H1 (cell line): Measurements from ENCODE around the gene PRICKLE2. TPM values are rescaled to one million over a fixed set of nuclear protein-coding genes. Genes with fewer than 3 reads are reported as not detected.

Source experiments
- CTCF ChIA-PET: fragments of 300-600 bp; sonication (Branson Sonifier 250); formaldehyde crosslinking; loops from one replicate; lab custom pipeline; 2021; ENCODE audit not compliant: partially characterized antibody; lab: Charles Lee
- POLR2A ChIA-PET: fragments of 300-600 bp; sonication (Branson Sonifier 250); formaldehyde crosslinking; loops from one replicate; lab custom pipeline; 2021; ENCODE audit warnings: inconsistent platforms; ENCODE audit not compliant: partially characterized antibody; lab: Charles Lee
- DNase-seq, 2 experiments: peaks; one replicate each; pipeline versions ENCODE4 v3.0.0 to v3.0.0-alpha.2; 2010 to 2022; ENCODE audit warnings: low spot score in 2 of 2, low read depth in 1 of 2, mixed read lengths in 1 of 2
- FAIRE-seq: peaks from 2 replicates; lab custom pipeline; 2011; peaks lifted over from hg19 to GRCh38; lab: Jason Lieb, UNC
- H2AFZ ChIP-seq: 2 replicates; pipeline ENCODE4 v1.8.1; 2012; ENCODE audit warnings: low read length, inconsistent platforms
- H2AK5ac ChIP-seq: 2 replicates; pipeline ENCODE4 v1.6.1; 2013; ENCODE audit warnings: low read depth, low read length
- H2BK120ac ChIP-seq: replicated peaks from 2 replicates; pipeline ENCODE3; 2013; ENCODE audit warnings: low read depth, low read length, inconsistent platforms
- H2BK12ac ChIP-seq: 2 replicates; pipeline ENCODE4 v1.6.1; 2013; ENCODE audit warnings: low read depth, low read length
- H2BK15ac ChIP-seq: 2 replicates; pipeline ENCODE4 v1.6.1; 2013; ENCODE audit warnings: low read length
- H2BK20ac ChIP-seq: 2 replicates; pipeline ENCODE4 v1.6.1; 2013; ENCODE audit warnings: low read length
- H2BK5ac ChIP-seq: 2 replicates; pipeline ENCODE4 v1.6.1; 2013; ENCODE audit warnings: low read depth, low read length
- H3K14ac ChIP-seq: 2 replicates; pipeline ENCODE4 v1.6.1; 2013; ENCODE audit warnings: inconsistent platforms; ENCODE audit not compliant: insufficient read length
- H3K18ac ChIP-seq: 2 replicates; pipeline ENCODE4 v1.6.1; 2013; ENCODE audit warnings: low read length; ENCODE audit errors: extremely low read depth
- H3K23ac ChIP-seq: 2 replicates; pipeline ENCODE4 v1.6.1; 2013; ENCODE audit warnings: inconsistent platforms; ENCODE audit not compliant: insufficient read length
- H3K23me2 ChIP-seq: 2 replicates; pipeline ENCODE4 v1.6.1; 2013; ENCODE audit warnings: low read depth, low read length
- H3K27ac ChIP-seq: 2 replicates; pipeline ENCODE4 v1.6.1; 2011; ENCODE audit warnings: low read depth, low read length, inconsistent platforms
- H3K27me3 ChIP-seq, 4 experiments: replicated peaks in 1 of 4; 1 replicate in 1 of 4; 2 replicates in 3 of 4; pipeline versions ENCODE4 v1.6.1 to v1.8.1; 2011 to 2013; ENCODE audit warnings: low read length in 3 of 4, mild to moderate bottlenecking in 3 of 4, inconsistent platforms in 2 of 4, mixed read lengths in 2 of 4, moderate library complexity in 1 of 4; ENCODE audit not compliant: control insufficient read depth in 3 of 4, insufficient read depth in 3 of 4; ENCODE audit errors: extremely low read depth in 1 of 4
- H3K36me3 ChIP-seq, 4 experiments: 2 replicates each; pipeline versions ENCODE4 v1.6.1 to v1.8.1; 2011 to 2013; ENCODE audit warnings: mild to moderate bottlenecking in 4 of 4, low read length in 3 of 4, moderate library complexity in 2 of 4, control low read depth in 1 of 4, inconsistent platforms in 1 of 4; ENCODE audit not compliant: insufficient read depth in 4 of 4, control insufficient read depth in 2 of 4
- H3K4ac ChIP-seq: replicated peaks from 2 replicates; pipeline ENCODE3; 2013; ENCODE audit warnings: low read length, low read depth, mixed read lengths, inconsistent platforms; ENCODE audit not compliant: insufficient read length
- H3K4me1 ChIP-seq, 4 experiments: replicated peaks in 1 of 4; 1 replicate in 1 of 4; 2 replicates in 3 of 4; pipeline versions ENCODE4 v1.6.1 to v1.8.1; 2011 to 2013; ENCODE audit warnings: low read length in 3 of 4, inconsistent platforms in 2 of 4, mixed read lengths in 1 of 4; ENCODE audit not compliant: insufficient read depth in 4 of 4, control insufficient read depth in 3 of 4
- H3K4me2 ChIP-seq, 2 experiments: 2 replicates each; pipeline versions ENCODE4 v1.6.1 to v1.8.1; 2011 to 2013; ENCODE audit warnings: low read depth in 2 of 2, low read length in 2 of 2, control low read depth in 1 of 2, inconsistent platforms in 1 of 2, mild to moderate bottlenecking in 1 of 2; ENCODE audit not compliant: insufficient read depth in 1 of 2
- H3K4me3 ChIP-seq, 4 experiments: fragments of 200-600, 300-600 bp in 1 of 4; sonication (generic), shearing (Covaris generic), sonication (Bioruptor Twin) in 1 of 4; 2 replicates each; pipeline versions ENCODE4 v1.5.1 to v1.8.1; 2011 to 2016; ENCODE audit warnings: low read length in 4 of 4, low read depth in 3 of 4, control low read depth in 2 of 4, inconsistent platforms in 2 of 4, mild to moderate bottlenecking in 2 of 4, mixed read lengths in 1 of 4, moderate library complexity in 1 of 4; ENCODE audit not compliant: insufficient read depth in 2 of 4; ENCODE audit errors: extremely low read depth in 1 of 4
- H3K56ac ChIP-seq: replicated peaks from 2 replicates; pipeline ENCODE3; 2013; ENCODE audit warnings: low read depth, mild to moderate bottlenecking, mixed read lengths, low read length, inconsistent platforms; ENCODE audit not compliant: insufficient read length
- H3K79me1 ChIP-seq: 2 replicates; pipeline ENCODE4 v1.6.1; 2013; ENCODE audit warnings: low read depth, low read length, control low read depth
- H3K79me2 ChIP-seq, 2 experiments: 2 replicates each; pipeline versions ENCODE4 v1.6.1 to v1.8.1; 2012 to 2013; ENCODE audit warnings: low read length in 2 of 2, mild to moderate bottlenecking in 2 of 2, inconsistent platforms in 1 of 2; ENCODE audit not compliant: insufficient read depth in 2 of 2, control insufficient read depth in 1 of 2
- H3K9ac ChIP-seq, 4 experiments: replicated peaks in 1 of 4; 1 replicate in 1 of 4; 2 replicates in 3 of 4; pipeline versions ENCODE4 v1.6.1 to v1.8.1; 2011 to 2013; ENCODE audit warnings: low read depth in 3 of 4, low read length in 3 of 4, control low read depth in 2 of 4, mild to moderate bottlenecking in 2 of 4, moderate library complexity in 2 of 4, inconsistent platforms in 1 of 4; ENCODE audit errors: extremely low read depth in 1 of 4
- H3K9me3 ChIP-seq, 2 experiments: 2 replicates each; pipeline versions ENCODE4 v1.6.1 to v1.8.1; 2012 to 2013; ENCODE audit warnings: mild to moderate bottlenecking in 2 of 2, moderate library complexity in 2 of 2, control low read depth in 1 of 2, inconsistent platforms in 1 of 2, low read depth in 1 of 2, low read length in 1 of 2, mixed read lengths in 1 of 2; ENCODE audit not compliant: insufficient read depth in 2 of 2
- H4K20me1 ChIP-seq, 2 experiments: replicated peaks in 1 of 2; 2 replicates each; pipeline versions ENCODE3 to v1.8.1; 2011 to 2013; ENCODE audit warnings: inconsistent platforms in 2 of 2, low read length in 2 of 2, mild to moderate bottlenecking in 1 of 2; ENCODE audit not compliant: insufficient read depth in 2 of 2, control insufficient read depth in 1 of 2
- H4K5ac ChIP-seq: 2 replicates; pipeline ENCODE4 v1.6.1; 2013; ENCODE audit warnings: low read length, low read depth, mixed read lengths, inconsistent platforms; ENCODE audit not compliant: insufficient read length
- H4K8ac ChIP-seq: 2 replicates; pipeline ENCODE4 v1.8.0; 2013; ENCODE audit warnings: mild to moderate bottlenecking, moderate library complexity, low read length, inconsistent platforms; ENCODE audit not compliant: insufficient read depth; ENCODE audit errors: extremely low read depth
- H4K91ac ChIP-seq: replicated peaks from 2 replicates; pipeline ENCODE3; 2013; ENCODE audit warnings: low read length, mixed read lengths, inconsistent platforms; ENCODE audit not compliant: insufficient read length
- ASH2L ChIP-seq: fragments of 200-600, 300-600 bp; sonication (generic); IDR thresholded peaks from one replicate; pipeline ENCODE4 v1.7.1; 2017; ENCODE audit warnings: low read length
- BACH1 ChIP-seq: IDR thresholded peaks from 2 replicates; pipeline ENCODE4 v1.6.1; 2012; ENCODE audit warnings: low read length, improper control_type of control experiment
- BRCA1 ChIP-seq: IDR thresholded peaks from 2 replicates; pipeline ENCODE4 v1.6.1; 2012; ENCODE audit warnings: low read depth, low read length, improper control_type of control experiment
- CEBPB ChIP-seq: IDR thresholded peaks from 2 replicates; pipeline ENCODE4 v1.6.1; 2012; ENCODE audit warnings: low read depth, low read length
- CREB1 ChIP-seq: IDR thresholded peaks from 2 replicates; pipeline ENCODE4 v1.6.1; 2012; ENCODE audit warnings: inconsistent platforms
- EGR1 ChIP-seq: IDR thresholded peaks from 2 replicates; pipeline ENCODE4 v1.6.1; 2011; ENCODE audit warnings: low read depth, low read length, borderline replicate concordance
- JUN ChIP-seq: IDR thresholded peaks from 2 replicates; pipeline ENCODE4 v1.6.1; 2011; ENCODE audit warnings: low read depth, mild to moderate bottlenecking, improper control_type of control experiment, low read length
- JUND ChIP-seq: IDR thresholded peaks from 2 replicates; pipeline ENCODE4 v1.6.1; 2011; ENCODE audit warnings: mild to moderate bottlenecking, improper control_type of control experiment, low read length
- KDM5A ChIP-seq: fragments of 200-600 bp; IDR thresholded peaks from 2 replicates; pipeline ENCODE4 v1.7.1; 2012; ENCODE audit warnings: mild to moderate bottlenecking, low read length, inconsistent platforms, mixed read lengths
- RNF2 ChIP-seq: fragments of 200-900, 300-1000 bp; sonication (generic); IDR thresholded peaks from 2 replicates; pipeline ENCODE4 v1.7.1; 2016; ENCODE audit warnings: borderline replicate concordance, low read depth, mild to moderate bottlenecking, antibody characterized with exemption, low read length; ENCODE audit not compliant: poor library complexity, severe bottlenecking; ENCODE audit errors: missing control alignments
- RXRA ChIP-seq: IDR thresholded peaks from 2 replicates; pipeline ENCODE4 v1.6.1; 2011; ENCODE audit warnings: low read depth, mild to moderate bottlenecking, low read length, moderate library complexity; ENCODE audit not compliant: insufficient read depth
- SP1 ChIP-seq: IDR thresholded peaks from 2 replicates; pipeline ENCODE4 v1.6.1; 2011; ENCODE audit warnings: low read depth, low read length
- SRF ChIP-seq: IDR thresholded peaks from 2 replicates; pipeline ENCODE4 v1.6.1; 2011; ENCODE audit warnings: mild to moderate bottlenecking, low read depth, low read length, moderate library complexity
- TBP ChIP-seq: IDR thresholded peaks from 2 replicates; pipeline ENCODE4 v1.6.1; 2011; ENCODE audit warnings: low read depth, low read length, improper control_type of control experiment
- ZNF274 ChIP-seq: IDR thresholded peaks from 2 replicates; pipeline ENCODE4 v1.7.0; 2012; ENCODE audit warnings: low read length, borderline replicate concordance; ENCODE audit errors: extremely low read depth
- WGBS, 2 experiments: shearing (Covaris generic) in 1 of 2; methylation state at CpG; one replicate each; pipeline versions ENCODE4 v1.1.6 to v1.1.7; 2013 to 2015; ENCODE audit warnings: low lambda C conversion rate in 2 of 2, mixed read lengths in 2 of 2, inconsistent platforms in 1 of 2, low coverage in 1 of 2, missing lambda C conversion rate in 1 of 2; ENCODE audit not compliant: insufficient replicate concordance in 2 of 2, insufficient coverage in 1 of 2, insufficient read length in 1 of 2; ENCODE audit errors: extremely low coverage in 1 of 2, missing lambda C conversion rate in 1 of 2; 5-methylcytosine and 5-hydroxymethylcytosine counted together
- polyA plus RNA-seq, 7 experiments: library from polyadenylated mRNA; depleted of rRNA in 3 of 7; stranded (reverse) in 5 of 7; unstranded in 2 of 7; fragments of >200 nt in 5 of 7; fragments of 200-250 nt in 2 of 7; gene quantifications; 1 replicate in 5 of 7; 2 replicates in 1 of 7; 4 replicates in 1 of 7; pipeline versions ENCODE4 v1.2.1 to v1.2.3, GENCODE V29; 2011 to 2013; ENCODE audit warnings: missing spikeins in 2 of 7, mixed read lengths in 2 of 7
- total RNA-seq: library from RNA; stranded (reverse); fragmentation: NEBNext Ultra II Directional; extraction: Animal tissue kit (Norgen Biotek cat#: 25700); gene quantifications from 2 replicates; pipeline ENCODE4 v1.2.1, GENCODE V29; 2021

The PRICKLE2 gene
- total and polyA plus RNA-seq, 2 of the 8 experiments (the other 6 are each of a cell fraction or from before 2014, with no cell fraction given): 2.9 to 8.0 TPM

DNA sequence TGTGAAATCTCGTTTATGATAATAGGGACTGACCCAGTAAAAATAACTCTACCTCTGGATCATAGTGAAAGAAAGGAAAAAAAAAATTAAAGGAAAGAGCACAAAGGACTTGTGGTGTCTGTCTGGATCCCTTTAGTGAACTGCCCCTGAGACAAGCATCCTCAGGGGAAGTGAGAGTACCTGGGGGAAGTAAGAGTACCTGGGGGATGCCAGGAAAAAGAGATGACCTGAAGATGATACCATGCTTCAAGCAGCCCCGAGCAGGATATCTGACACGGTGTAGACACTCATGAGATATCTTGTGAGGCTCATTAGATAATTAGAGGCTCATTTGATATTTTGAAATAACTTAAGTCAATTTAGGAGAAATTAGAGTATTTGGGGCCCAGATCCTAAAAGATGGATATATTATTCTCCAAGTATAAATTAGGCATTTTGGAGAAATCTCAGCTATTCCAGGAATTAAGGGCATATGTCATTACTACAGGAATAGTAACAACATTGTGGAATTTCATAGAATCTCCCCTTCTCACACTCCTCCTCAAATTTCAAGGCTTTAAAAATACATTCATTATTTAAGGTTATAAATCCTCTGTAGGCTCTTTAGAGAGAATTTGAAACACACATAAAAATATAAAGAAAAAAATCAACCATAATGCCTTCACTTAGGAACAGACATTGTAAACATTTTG, 165.6 kb downstream of the PRICKLE2 start:
- Histone ChIP-seq H2BK120ac (no peak overlapping the region), H3K56ac (no peak overlapping the region), H3K27ac (no peak overlapping the region), H2BK20ac (no peak overlapping the region), H3K36me3 (no peaks in the 10 kb centered on the region), H2AK5ac (no peak overlapping the region), H4K91ac (no peak overlapping the region), H3K23ac (no peak overlapping the region), H3K4ac (no peak overlapping the region), H3K79me2 (no peaks in the 10 kb centered on the region), H3K14ac (no peak overlapping the region), H3K4me1 (peaks cover 0 to 7% (median 6%) of the 10 kb centered on the region in 4 experiments; a peak in 6 of 7 replicates), H2BK12ac (no peak overlapping the region), H3K9me3 (no peaks in the 10 kb centered on the region), H3K27me3 (no peaks in the 10 kb centered on the region; a peak in 4 of 7 replicates), H4K20me1 (no peaks in the 10 kb centered on the region), H2AFZ (no peak overlapping the region), H3K4me2 (no peak overlapping the region), H2BK5ac (no peak overlapping the region), H3K23me2 (no peaks in the 10 kb centered on the region; the same call in 1 of the 2 replicates), H3K9ac (no peak overlapping the region), H4K5ac (no peak overlapping the region), H3K79me1 (no peaks in the 10 kb centered on the region), H4K8ac (no peak overlapping the region), H3K4me3 (no peak overlapping the region), H3K18ac (no peak overlapping the region), H2BK15ac (no peak overlapping the region)
- no peak for DNase-seq
- ChIA-PET POLR2A (no interaction called here), CTCF (no interaction called here)
- WGBS, 2 experiments: 87% methylated on average over 3 of the region's 3 CpGs; no CpG with 5 or more reads in 1 of the 2 experiments
- FAIRE-seq: no peak
- no peak for TF ChIP-seq EGR1
- TF ChIP-seq RNF2: no peak
- TF ChIP-seq SP1: no peak
- no peak for TF ChIP-seq TBP
- TF ChIP-seq JUN: no peak
- TF ChIP-seq SRF: no peak
- TF ChIP-seq RXRA: no peak
- TF ChIP-seq ZNF274: no peak
- no peak for TF ChIP-seq BRCA1
- TF ChIP-seq ASH2L: no peak
- no peak for TF ChIP-seq BACH1
- TF ChIP-seq KDM5A: no peak
- no peak for TF ChIP-seq CREB1
- TF ChIP-seq CEBPB: no peak
- TF ChIP-seq JUND: no peak
